Peyer's patch (tissue), 4 donors: Measurements from ENCODE around the gene TBC1D10B. TPM values are rescaled to one million over a fixed set of nuclear protein-coding genes. Genes with fewer than 3 reads are reported as not detected.

Experiments
- DNase-seq, 3 donors: peaks; one replicate each; pipeline ENCODE4 v3.0.0-alpha.2; 2017 to 2019
- H3K27ac ChIP-seq, 4 donors: fragments of 200-600 bp; sonication (generic); one replicate each; pipeline ENCODE4 v1.5.1; 2016 to 2019
- H3K27me3 ChIP-seq, 2 donors: fragments of 200-600 bp; sonication (generic); one replicate each; pipeline ENCODE4 v1.5.1; 2019
- H3K36me3 ChIP-seq, 3 donors: fragments of 200-600 bp; sonication (generic); one replicate each; pipeline ENCODE4 v1.5.1; 2016 to 2019
- H3K4me1 ChIP-seq, 4 donors: fragments of 200-600 bp; sonication (generic); one replicate each; pipeline ENCODE4 v1.5.1; 2016 to 2019
- H3K4me3 ChIP-seq, 4 donors: fragments of 200-600 bp; sonication (generic); 1 replicate in 3 of 4; 2 replicates in 1 of 4; pipeline ENCODE4 v1.5.1; 2016 to 2019; ENCODE audit warnings: mild to moderate bottlenecking in 1 of 4
- H3K9me3 ChIP-seq, 4 donors: fragments of 200-600 bp; sonication (generic); one replicate each; pipeline ENCODE4 v1.5.1; 2016 to 2019; ENCODE audit warnings: mild to moderate bottlenecking in 1 of 4
- POLR2A ChIP-seq, 2 donors: fragments of 450-650 bp; IDR thresholded peaks; one replicate each; pipeline ENCODE4 v1.5.1; 2017; ENCODE audit warnings: antibody characterized with exemption in 2 of 2, mild to moderate bottlenecking in 2 of 2, moderate library complexity in 2 of 2
- total RNA-seq, 4 donors: library from RNA; depleted of rRNA; stranded (reverse); fragments of >200 nt; gene quantifications; one replicate each; pipeline ENCODE4 v1.1.0, GENCODE V29; 2016
- TF ChIP-seq, protein P1 (sequence below), 6 experiments: fragments of 450-650 bp in 4 of 6; fragments of 200-600 bp in 2 of 6; sonication (generic) in 1 of 6; IDR thresholded peaks; one replicate each; pipeline ENCODE4 v1.5.1; 2017 to 2019; ENCODE audit warnings: antibody characterized with exemption in 6 of 6, mild to moderate bottlenecking in 3 of 6, moderate library complexity in 1 of 6

Gene TBC1D10B
- total RNA-seq, 4 donors from 2014 or later: 37.1 to 58.2 (median 48.9) TPM

DNA sequence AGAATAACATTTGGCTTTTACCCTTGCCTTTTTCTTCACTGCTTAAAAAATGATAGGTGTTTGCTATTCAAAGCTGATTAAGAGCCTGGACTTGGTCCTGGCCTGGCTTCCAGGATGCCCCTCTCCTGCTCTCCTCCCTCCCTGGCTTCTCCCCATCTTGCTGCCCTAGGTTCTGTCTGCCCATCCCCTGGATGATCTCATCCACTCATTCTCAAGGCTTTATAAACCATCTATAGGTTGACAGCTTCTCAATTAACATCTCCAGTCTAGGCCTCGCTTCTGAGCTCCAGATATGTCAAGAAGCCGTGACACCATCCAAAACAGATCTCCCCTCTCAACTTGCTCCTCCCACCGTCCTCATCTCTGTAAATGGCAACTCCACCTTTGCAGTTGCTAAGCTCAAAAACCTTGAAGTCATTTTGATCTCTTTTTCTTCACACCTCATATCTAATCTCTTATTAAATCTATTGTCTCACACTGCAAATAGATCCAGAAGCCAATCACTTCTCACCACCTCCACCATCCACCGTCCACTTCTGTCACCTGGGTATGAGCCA is 45.8 kb upstream of the TBC1D10B start:
- Histone ChIP-seq H3K27me3 (no peaks in the 10 kb centered on the region), H3K36me3 (no peaks in the 10 kb centered on the region), H3K9me3 (no peaks in the 10 kb centered on the region), H3K27ac (no peak overlapping the region), H3K4me1 (peaks cover 0 to 11% (median 1%) of the 10 kb centered on the region in 4 donors), H3K4me3 (no peak overlapping the region)
- DNase-seq: no peak
- TF ChIP-seq, protein P1, sequence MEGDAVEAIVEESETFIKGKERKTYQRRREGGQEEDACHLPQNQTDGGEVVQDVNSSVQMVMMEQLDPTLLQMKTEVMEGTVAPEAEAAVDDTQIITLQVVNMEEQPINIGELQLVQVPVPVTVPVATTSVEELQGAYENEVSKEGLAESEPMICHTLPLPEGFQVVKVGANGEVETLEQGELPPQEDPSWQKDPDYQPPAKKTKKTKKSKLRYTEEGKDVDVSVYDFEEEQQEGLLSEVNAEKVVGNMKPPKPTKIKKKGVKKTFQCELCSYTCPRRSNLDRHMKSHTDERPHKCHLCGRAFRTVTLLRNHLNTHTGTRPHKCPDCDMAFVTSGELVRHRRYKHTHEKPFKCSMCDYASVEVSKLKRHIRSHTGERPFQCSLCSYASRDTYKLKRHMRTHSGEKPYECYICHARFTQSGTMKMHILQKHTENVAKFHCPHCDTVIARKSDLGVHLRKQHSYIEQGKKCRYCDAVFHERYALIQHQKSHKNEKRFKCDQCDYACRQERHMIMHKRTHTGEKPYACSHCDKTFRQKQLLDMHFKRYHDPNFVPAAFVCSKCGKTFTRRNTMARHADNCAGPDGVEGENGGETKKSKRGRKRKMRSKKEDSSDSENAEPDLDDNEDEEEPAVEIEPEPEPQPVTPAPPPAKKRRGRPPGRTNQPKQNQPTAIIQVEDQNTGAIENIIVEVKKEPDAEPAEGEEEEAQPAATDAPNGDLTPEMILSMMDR (IDR thresholded peaks at IDR 0.05): no peak
- no peak for TF ChIP-seq POLR2A (IDR thresholded peaks at IDR 0.05)

DNA sequence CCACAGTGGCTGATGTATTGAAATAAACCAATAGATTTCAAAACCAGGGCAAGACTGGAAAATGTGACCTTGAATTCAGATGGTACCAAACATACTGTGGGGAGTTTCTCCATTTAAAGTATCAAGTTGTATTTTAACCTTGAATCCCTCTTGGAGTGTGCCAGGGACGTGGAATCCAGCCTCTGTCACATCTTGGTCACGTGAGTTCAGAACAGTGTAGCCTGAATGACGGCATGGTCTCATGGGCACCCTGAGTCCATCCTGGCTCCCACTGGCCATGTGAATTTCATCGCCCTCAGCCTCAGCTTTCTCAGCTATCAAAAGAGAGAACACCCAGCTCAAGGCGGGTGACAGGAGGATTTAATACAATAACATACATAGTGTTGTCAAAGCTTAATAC is 43.9 kb upstream of the TBC1D10B start:
- DNase-seq: no peak
- no peak overlapping the region for H3K4me3 ChIP-seq
- peaks cover 0 to 19% (median 2%) of the 10 kb centered on the region in 4 donors for H3K4me1 ChIP-seq
- no peaks in the 10 kb centered on the region for H3K9me3 ChIP-seq
- TF ChIP-seq POLR2A (IDR thresholded peaks at IDR 0.05): no peak
- TF ChIP-seq, protein P1 (IDR thresholded peaks at IDR 0.05): no peak
- H3K36me3 ChIP-seq: no peaks in the 10 kb centered on the region
- no peaks in the 10 kb centered on the region for H3K27me3 ChIP-seq
- no peak overlapping the region for H3K27ac ChIP-seq

DNA sequence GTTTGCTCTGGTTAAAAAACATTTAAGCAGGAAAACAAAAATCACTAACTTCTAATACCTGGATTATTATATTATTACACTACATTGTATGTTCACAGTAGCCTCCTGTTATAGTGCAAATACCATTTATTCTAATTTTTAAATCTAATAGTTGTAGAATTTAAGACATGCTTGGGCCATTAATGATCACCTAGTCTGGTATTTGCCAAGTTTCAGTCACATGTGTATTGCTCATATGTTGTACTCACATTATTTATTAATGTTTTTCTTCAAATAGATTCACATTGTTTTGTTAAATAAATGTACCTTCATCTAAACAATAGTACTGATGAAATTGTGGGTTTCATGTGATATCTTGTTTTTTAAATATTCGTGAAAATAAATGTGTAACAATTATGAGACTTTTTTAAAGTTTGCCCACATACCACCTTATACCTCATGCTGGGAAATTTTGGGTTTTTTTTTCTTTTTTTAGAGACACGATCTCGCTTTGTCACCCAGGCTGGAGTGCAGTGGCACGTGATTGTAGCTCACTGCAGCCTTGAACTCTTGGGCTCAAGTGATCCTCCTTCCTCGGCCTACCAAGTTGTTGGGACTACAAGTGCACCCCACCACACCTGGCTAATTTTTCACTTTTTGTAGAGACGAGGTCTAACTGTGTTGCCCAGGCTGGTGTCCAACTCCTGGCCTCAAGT is 43.0 kb upstream of the TBC1D10B start:
- TF ChIP-seq, protein P1 (IDR thresholded peaks at IDR 0.05): no peak
- TF ChIP-seq POLR2A (IDR thresholded peaks at IDR 0.05): no peak
- H3K27ac ChIP-seq: no peak overlapping the region
- H3K27me3 ChIP-seq: no peaks in the 10 kb centered on the region

GRCh38 chr16:30409125-30410060 is 39.1 kb upstream of the TBC1D10B start:
- peak; percentile 92 to 97 (median 94) for DNase-seq
- peaks cover 0 to 19% (median 7%) of the 10 kb centered on the region in 4 donors for H3K4me1 ChIP-seq
- no peaks in the 10 kb centered on the region for H3K9me3 ChIP-seq
- peak in 1 of 2 donors; percentile 20 for TF ChIP-seq POLR2A (IDR thresholded peaks at IDR 0.05)
- TF ChIP-seq, protein P1 (IDR thresholded peaks at IDR 0.05): peak; percentile 88 to 96 (median 92)
- no peak overlapping the region for H3K4me3 ChIP-seq
- no peaks in the 10 kb centered on the region for H3K36me3 ChIP-seq
- H3K27ac ChIP-seq: peak overlapping the region in 1 of 4 donors; percentile 45
- H3K27me3 ChIP-seq: no peaks in the 10 kb centered on the region

More for the DNA sequence above, 43.0 kb upstream of the TBC1D10B start:
- Histone ChIP-seq H3K36me3 (no peaks in the 10 kb centered on the region), H3K9me3 (no peaks in the 10 kb centered on the region), H3K4me3 (no peak overlapping the region), H3K4me1 (peaks cover under 1 to 21% (median 3%) of the 10 kb centered on the region in 4 donors)
- no peak for DNase-seq

DNA sequence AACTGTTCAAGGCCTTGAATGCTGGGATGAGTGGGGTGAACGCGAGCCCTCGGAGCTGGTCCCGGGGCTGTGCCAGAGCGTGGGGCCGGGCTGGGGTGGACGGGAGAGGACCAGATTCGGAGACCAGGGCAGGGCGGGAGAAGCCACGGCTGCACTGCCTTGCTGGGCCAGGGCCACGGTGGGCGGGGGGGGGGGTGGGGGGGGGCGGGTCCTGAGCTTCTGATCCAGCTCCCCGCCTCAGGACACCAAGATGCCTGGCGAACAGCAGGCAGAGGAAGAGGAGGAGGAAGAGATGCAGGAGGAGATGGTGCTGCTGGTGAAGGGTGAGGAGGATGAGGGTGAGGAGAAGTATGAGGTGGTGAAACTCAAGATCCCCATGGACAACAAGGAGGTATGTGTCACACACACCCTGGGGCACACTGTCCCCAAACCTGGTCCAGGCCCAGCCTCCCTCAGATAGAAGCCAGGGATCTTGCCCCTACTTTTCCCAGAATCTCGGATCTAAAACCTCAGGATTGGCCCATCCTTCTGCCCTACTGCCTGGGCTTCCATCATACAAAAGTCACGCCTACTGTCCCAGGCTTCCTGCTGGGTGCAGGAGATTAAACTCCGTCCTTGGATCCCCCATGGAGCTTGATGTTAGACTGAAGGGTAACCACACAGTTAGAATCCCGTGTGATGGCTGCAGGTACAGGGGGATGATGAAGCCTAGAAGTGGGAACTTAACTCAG is 37.7 kb upstream of the TBC1D10B start:
- no peaks in the 10 kb centered on the region for H3K9me3 ChIP-seq
- no peak for DNase-seq
- H3K4me3 ChIP-seq: peak overlapping the region; percentile 68 to 78 (median 73)
- TF ChIP-seq POLR2A (IDR thresholded peaks at IDR 0.05): no peak
- TF ChIP-seq, protein P1 (IDR thresholded peaks at IDR 0.05): no peak
- no peaks in the 10 kb centered on the region for H3K36me3 ChIP-seq
- H3K27me3 ChIP-seq: no peaks in the 10 kb centered on the region
- peaks cover 0 to 19% (median 7%) of the 10 kb centered on the region in 4 donors for H3K4me1 ChIP-seq
- H3K27ac ChIP-seq: peak overlapping the region; percentile 72 to 88 (median 85)
